GM13977 (cell line): ENCODE results near the gene CRNN.

ENCODE experiments used
- DNase-seq: peaks from one replicate; pipeline ENCODE4 v3.0.0; 2012; ENCODE audit warnings: low spot score
- CTCF ChIP-seq: IDR thresholded peaks from 2 replicates; pipeline ENCODE4 v1.5.1; 2012; ENCODE audit warnings: mild to moderate bottlenecking, control low read depth; ENCODE audit not compliant: insufficient read depth; ENCODE audit errors: extremely low read depth, missing control alignments
- in situ Hi-C: fragments of 300-500 bp; cut with MboI; formaldehyde crosslinking; loops from one replicate; pipeline ENCODE4 v1.12.0; 2022; ENCODE audit warnings: low sequenced_read_pairs, low pct_unique_long_range_greater_than_20kb, mixed read lengths, inconsistent platforms; ENCODE audit not compliant: unreplicated experiment

Gene CRNN

GRCh38 chr1:152394151-152394550 is 19.9 kb downstream of the CRNN start:
- in situ Hi-C loops = no loop called here
- DNase-seq = no peak
- TF ChIP-seq CTCF = no peak

GRCh38 chr1:152392909-152393308 is 21.2 kb downstream of the CRNN start:
- in situ Hi-C loops = no loop called here
- no peak for DNase-seq
- no peak for TF ChIP-seq CTCF

GRCh38 chr1:152388889-152389288 is 25.2 kb downstream of the CRNN start:
- TF ChIP-seq CTCF = no peak
- DNase-seq = no peak
- in situ Hi-C loops = no loop called here

GRCh38 chr1:152386940-152387339 is 27.1 kb downstream of the CRNN start:
- no peak for DNase-seq
- in situ Hi-C loops = no loop called here
- no peak for TF ChIP-seq CTCF

GRCh38 chr1:152380932-152381331 is 33.1 kb downstream of the CRNN start:
- no peak for TF ChIP-seq CTCF
- in situ Hi-C loops = no loop called here
- DNase-seq = no peak

GRCh38 chr1:152374451-152374850 is 39.6 kb downstream of the CRNN start:
- in situ Hi-C loops = no loop called here
- no peak for TF ChIP-seq CTCF
- DNase-seq = no peak

- in situ Hi-C loops = no loop called here
- DNase-seq = no peak
- TF ChIP-seq CTCF = no peak
Measured at GRCh38 chr1:152372672-152373071, 41.4 kb downstream of the CRNN start.
